Transverse colon (tissue), 3 donors: Measurements from ENCODE around the gene SIPA1L3.

Experiments
- CTCF ChIP-seq, 5 experiments: fragments of 200-600 bp in 3 of 5; fragments of 450-650 bp in 2 of 5; sonication (generic) in 3 of 5; IDR thresholded peaks; 1 replicate in 2 of 5; 2 replicates in 3 of 5; pipeline ENCODE4 v1.5.1; 2016 to 2017; ENCODE audit warnings: antibody characterized with exemption in 5 of 5, inconsistent platforms in 3 of 5, mild to moderate bottlenecking in 2 of 5, moderate library complexity in 1 of 5
- EP300 ChIP-seq: sonication (generic); formaldehyde crosslinking; IDR thresholded peaks from one replicate; pipeline ENCODE4 v1.6.1; 2017; ENCODE audit warnings: antibody characterized with exemption, low read depth

DNA sequence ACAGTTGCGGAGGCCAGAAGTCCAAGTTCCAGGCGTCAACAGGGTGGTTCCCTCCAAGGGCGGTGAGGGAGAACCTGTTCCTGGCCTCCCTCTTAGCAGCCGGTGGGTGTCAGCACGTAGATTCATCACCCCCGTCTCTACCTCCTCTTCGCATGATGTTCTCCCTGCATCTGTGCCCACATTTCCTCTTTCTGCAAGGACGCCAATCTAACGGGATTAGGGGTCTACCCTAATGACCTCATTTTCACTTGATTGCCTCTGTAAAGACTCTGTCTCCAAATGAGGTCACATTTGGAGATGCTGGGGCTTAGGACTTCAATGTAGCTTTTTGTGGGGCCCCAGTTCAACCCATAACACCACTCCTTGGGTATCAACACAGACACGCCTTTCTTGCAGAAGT is 278.6 kb downstream of the SIPA1L3 start:
- no peak for TF ChIP-seq CTCF (IDR thresholded peaks at IDR 0.05)
- no peak for TF ChIP-seq EP300
